CD8-positive, alpha-beta memory T cell (primary cell): ENCODE data around the gene SYNRG. TPM values are rescaled to one million over a fixed set of nuclear protein-coding genes. Genes with fewer than 3 reads are reported as not detected.

ENCODE experiments used
- CTCF ChIA-PET: fragments of 350-600 bp; sonication (Branson Sonifier 250); formaldehyde crosslinking; loops from one replicate; lab custom pipeline; 2021; ENCODE audit warnings: antibody characterized with exemption; lab: Charles Lee
- POLR2A ChIA-PET: fragments of 350-600 bp; sonication (Branson Sonifier 250); formaldehyde crosslinking; loops from one replicate; lab custom pipeline; 2021; ENCODE audit warnings: antibody characterized with exemption; lab: Charles Lee
- DNase-seq, 5 donors: peaks; one replicate each; pipeline versions ENCODE4 v3.0.0 to v3.0.0-alpha.2; 2020 to 2022; ENCODE audit warnings: mixed read lengths in 1 of 5
- H3K27ac ChIP-seq: one replicate; pipeline ENCODE4 v1.7.0; 2013; ENCODE audit warnings: low read depth, mild to moderate bottlenecking, low read length, moderate library complexity
- H3K27me3 ChIP-seq: 2 replicates; pipeline ENCODE4 v1.7.0; 2013; ENCODE audit warnings: low read length, mild to moderate bottlenecking; ENCODE audit not compliant: insufficient read depth, poor library complexity, severe bottlenecking
- H3K36me3 ChIP-seq: 2 replicates; pipeline ENCODE4 v1.7.0; 2013; ENCODE audit warnings: mild to moderate bottlenecking, low read length, moderate library complexity; ENCODE audit not compliant: insufficient read depth
- H3K4me1 ChIP-seq: 2 replicates; pipeline ENCODE4 v1.7.0; 2013; ENCODE audit warnings: mild to moderate bottlenecking, low read length, moderate library complexity; ENCODE audit not compliant: insufficient read depth
- H3K4me3 ChIP-seq: 2 replicates; pipeline ENCODE4 v1.7.0; 2013; ENCODE audit warnings: mild to moderate bottlenecking, low read length
- H3K9me3 ChIP-seq: 2 replicates; pipeline ENCODE4 v1.7.0; 2013; ENCODE audit warnings: mild to moderate bottlenecking, low read length
- H3K27ac Mint-ChIP-seq, 8 donors: one replicate each; pipeline ENCODE4 v1.8.0; 2020 to 2021; ENCODE audit warnings: mixed read lengths in 8 of 8, mild to moderate bottlenecking in 6 of 8, inconsistent platforms in 3 of 8, moderate library complexity in 3 of 8
- H3K27me3 Mint-ChIP-seq, 2 donors: one replicate each; pipeline ENCODE4 v1.8.0; 2020 to 2021; ENCODE audit warnings: mixed read lengths in 2 of 2, mild to moderate bottlenecking in 1 of 2, moderate library complexity in 1 of 2
- H3K36me3 Mint-ChIP-seq, 3 donors: one replicate each; pipeline ENCODE4 v1.8.0; 2020 to 2021; ENCODE audit warnings: mixed read lengths in 3 of 3, inconsistent platforms in 1 of 3, mild to moderate bottlenecking in 1 of 3
- H3K4me1 Mint-ChIP-seq, 3 donors: one replicate each; pipeline ENCODE4 v1.8.0; 2020 to 2021; ENCODE audit warnings: mixed read lengths in 3 of 3, inconsistent platforms in 1 of 3, mild to moderate bottlenecking in 1 of 3
- H3K4me3 Mint-ChIP-seq, 7 donors: one replicate each; pipeline ENCODE4 v1.8.0; 2020 to 2021; ENCODE audit warnings: mixed read lengths in 7 of 7, mild to moderate bottlenecking in 6 of 7, moderate library complexity in 4 of 7, inconsistent platforms in 2 of 7
- H3K9me3 Mint-ChIP-seq, 5 donors: one replicate each; pipeline ENCODE4 v1.8.0; 2020 to 2022; ENCODE audit warnings: mixed read lengths in 5 of 5, mild to moderate bottlenecking in 3 of 5, moderate library complexity in 2 of 5, inconsistent platforms in 1 of 5
- polyA plus RNA-seq: library from polyadenylated mRNA; unstranded; fragments of 300-500 nt; fragmentation: Illumina TruSeq; gene quantifications from one replicate; pipeline ENCODE4 v1.2.3, GENCODE V29; 2021
- total RNA-seq, 2 experiments: library from RNA; stranded (reverse); gene quantifications; one replicate each; pipeline ENCODE4 v1.2.3, GENCODE V29; 2021

The SYNRG gene
- total and polyA plus RNA-seq, 3 experiments from 2014 or later: 42.3 to 104 (median 50.8) TPM

- Mint-ChIP-seq H3K4me3 (no peak overlapping the region), H3K9me3 (no peaks in the 10 kb centered on the region), H3K27me3 (no peaks in the 10 kb centered on the region), H3K4me1 (peaks cover 0 to 3% (median 0%) of the 10 kb centered on the region in 3 donors), H3K27ac (peak overlapping the region in 2 of 8 donors; percentile 12 to 30), H3K36me3 (peaks cover 2 to 84% (median 25%) of the 10 kb centered on the region in 3 donors)
- CTCF ChIA-PET: interaction anchor here (1.5 kb wide), 1 partner anchor 17 kb away, joined by 4 read pairs; no protein-coding TSS in a partner anchor
- H3K4me1 ChIP-seq: no peaks in the 10 kb centered on the region
- H3K4me3 ChIP-seq: no peak overlapping the region
- POLR2A ChIA-PET: no interaction called here
- DNase-seq: no peak
- no peaks in the 10 kb centered on the region for H3K9me3 ChIP-seq
- H3K36me3 ChIP-seq: peaks cover 72% of the 10 kb centered on the region
- no peak overlapping the region for H3K27ac ChIP-seq
- H3K27me3 ChIP-seq: no peaks in the 10 kb centered on the region
Measured at GRCh38 chr17:37535906-37536305, 73.3 kb downstream of the SYNRG start.

- H3K4me1 Mint-ChIP-seq: peaks cover 0 to 4% (median 3%) of the 10 kb centered on the region in 3 donors
- POLR2A ChIA-PET: no interaction called here
- H3K27ac Mint-ChIP-seq: peak overlapping the region in 2 of 8 donors; percentile 36 to 68
- H3K4me3 Mint-ChIP-seq: no peak overlapping the region
- Histone ChIP-seq H3K27ac (no peak overlapping the region), H3K4me1 (no peaks in the 10 kb centered on the region), H3K27me3 (no peaks in the 10 kb centered on the region), H3K4me3 (no peak overlapping the region), H3K9me3 (no peaks in the 10 kb centered on the region), H3K36me3 (peaks cover 59% of the 10 kb centered on the region)
- H3K9me3 Mint-ChIP-seq: no peaks in the 10 kb centered on the region
- CTCF ChIA-PET: no interaction called here
- peaks cover 0 to 84% (median 19%) of the 10 kb centered on the region in 3 donors for H3K36me3 Mint-ChIP-seq
- H3K27me3 Mint-ChIP-seq: no peaks in the 10 kb centered on the region
- no peak for DNase-seq
Measured at GRCh38 chr17:37532756-37533155, 76.5 kb downstream of the SYNRG start.

- Mint-ChIP-seq H3K4me3 (no peak overlapping the region), H3K4me1 (peaks cover 2 to 5% (median 3%) of the 10 kb centered on the region in 3 donors), H3K27me3 (no peaks in the 10 kb centered on the region), H3K27ac (peak overlapping the region in 4 of 8 donors; percentile 36 to 64 (median 50)), H3K9me3 (no peaks in the 10 kb centered on the region), H3K36me3 (peaks cover 0 to 80% (median 17%) of the 10 kb centered on the region in 3 donors)
- no peak for DNase-seq
- H3K4me3 ChIP-seq: no peak overlapping the region
- ChIA-PET CTCF (no interaction called here), POLR2A (interaction anchor here (0.6 kb wide), 1 partner anchor 140 kb away, joined by 3 read pairs; no protein-coding TSS in a partner anchor)
- H3K36me3 ChIP-seq: peaks cover 48% of the 10 kb centered on the region
- no peak overlapping the region for H3K27ac ChIP-seq
- no peaks in the 10 kb centered on the region for H3K27me3 ChIP-seq
- H3K9me3 ChIP-seq: no peaks in the 10 kb centered on the region
- H3K4me1 ChIP-seq: no peaks in the 10 kb centered on the region
Measured at GRCh38 chr17:37530420-37530819, 78.8 kb downstream of the SYNRG start.

GRCh38 chr17:37527249-37527851 lies 81.9 kb downstream of the SYNRG start:
- Histone ChIP-seq H3K4me3 (no peak overlapping the region), H3K27ac (no peak overlapping the region), H3K27me3 (no peaks in the 10 kb centered on the region), H3K9me3 (no peaks in the 10 kb centered on the region), H3K36me3 (peaks cover 38% of the 10 kb centered on the region), H3K4me1 (no peaks in the 10 kb centered on the region)
- Mint-ChIP-seq H3K27ac (peak overlapping the region; percentile 7 to 89 (median 32)), H3K27me3 (no peaks in the 10 kb centered on the region), H3K4me3 (no peak overlapping the region), H3K36me3 (peaks cover 0 to 88% (median 21%) of the 10 kb centered on the region in 3 donors), H3K4me1 (peaks cover 8 to 13% (median 11%) of the 10 kb centered on the region in 3 donors), H3K9me3 (no peaks in the 10 kb centered on the region)
- peak in 2 of 5 donors; percentile 37 to 45 for DNase-seq
- ChIA-PET POLR2A (interaction anchor here (1.1 kb wide), 1 partner anchor 82 kb away, joined by 3 read pairs; the partner anchor contains the start of gene SYNRG), CTCF (interaction anchor here (1.0 to 2.8 kb wide), 5 partner anchors 11 to 265 kb away, joined by 3 to 18 read pairs (median 5); partner anchors contain the start of gene SYNRG)

- Histone ChIP-seq H3K9me3 (no peaks in the 10 kb centered on the region), H3K36me3 (peaks cover 32% of the 10 kb centered on the region), H3K27ac (no peak overlapping the region), H3K27me3 (no peaks in the 10 kb centered on the region), H3K4me1 (no peaks in the 10 kb centered on the region), H3K4me3 (no peak overlapping the region)
- peaks cover 25 to 31% (median 26%) of the 10 kb centered on the region in 3 donors for H3K4me1 Mint-ChIP-seq
- ChIA-PET CTCF (interaction anchor here (2.3 kb wide), 1 partner anchor 85 kb away, joined by 8 read pairs; the partner anchor contains the start of gene SYNRG), POLR2A (no interaction called here)
- no peak for DNase-seq
- H3K27me3 Mint-ChIP-seq: no peaks in the 10 kb centered on the region
- no peaks in the 10 kb centered on the region for H3K9me3 Mint-ChIP-seq
- H3K36me3 Mint-ChIP-seq: peaks cover 0 to 82% (median 17%) of the 10 kb centered on the region in 3 donors
- peak overlapping the region in 7 of 8 donors; percentile 4 to 83 (median 60) for H3K27ac Mint-ChIP-seq
- H3K4me3 Mint-ChIP-seq: no peak overlapping the region
Measured at GRCh38 chr17:37523715-37524219, 85.5 kb downstream of the SYNRG start.

GRCh38 chr17:37521821-37522220 lies 87.4 kb downstream of the SYNRG start:
- CTCF ChIA-PET: no interaction called here
- H3K36me3 Mint-ChIP-seq: peaks cover 0 to 85% (median 24%) of the 10 kb centered on the region in 3 donors

GRCh38 chr17:37520174-37520573 lies 89.0 kb downstream of the SYNRG start:
- Histone ChIP-seq H3K27ac (no peak overlapping the region), H3K4me3 (no peak overlapping the region), H3K4me1 (no peaks in the 10 kb centered on the region), H3K36me3 (peaks cover 31% of the 10 kb centered on the region), H3K27me3 (no peaks in the 10 kb centered on the region), H3K9me3 (no peaks in the 10 kb centered on the region)
- Mint-ChIP-seq H3K9me3 (no peaks in the 10 kb centered on the region), H3K36me3 (peaks cover 0 to 84% (median 20%) of the 10 kb centered on the region in 3 donors), H3K27me3 (no peaks in the 10 kb centered on the region), H3K27ac (peak overlapping the region in 4 of 8 donors; percentile 26 to 87 (median 40)), H3K4me1 (peaks cover 21 to 33% (median 27%) of the 10 kb centered on the region in 3 donors), H3K4me3 (no peak overlapping the region)
- CTCF ChIA-PET: no interaction called here
- POLR2A ChIA-PET: no interaction called here
- DNase-seq: no peak

More at GRCh38 chr17:37521821-37522220, 87.4 kb downstream of the SYNRG start:
- Mint-ChIP-seq H3K4me3 (no peak overlapping the region), H3K9me3 (no peaks in the 10 kb centered on the region), H3K4me1 (peaks cover 21 to 33% (median 27%) of the 10 kb centered on the region in 3 donors), H3K27ac (peak overlapping the region in 5 of 8 donors; percentile 8 to 76 (median 51)), H3K27me3 (no peaks in the 10 kb centered on the region)
- H3K36me3 ChIP-seq: peaks cover 40% of the 10 kb centered on the region
- DNase-seq: no peak
- H3K9me3 ChIP-seq: no peaks in the 10 kb centered on the region
- no peak overlapping the region for H3K4me3 ChIP-seq
- no peak overlapping the region for H3K27ac ChIP-seq
- no peaks in the 10 kb centered on the region for H3K27me3 ChIP-seq
- POLR2A ChIA-PET: no interaction called here
- H3K4me1 ChIP-seq: no peaks in the 10 kb centered on the region
